Endometrium (tissue), 2 donors: Measurements from ENCODE around the gene C3.
"Not testable (repeated sequence)": the region's sequence is repeated elsewhere in the genome, so short reads cannot be mapped to it uniquely, and the experiment has no call there.

Source experiments
- FAIRE-seq: peaks from 2 replicates; lab custom pipeline; 2012; peaks lifted over from hg19 to GRCh38; lab: Jason Lieb, UNC
- donor health status: control.
- donor health status: control.

Gene C3

GRCh38 chr19:6712692-6713670, 7.5 kb downstream of the C3 start:
- no peak for FAIRE-seq

GRCh38 chr19:6712231-6712630, 8.2 kb downstream of the C3 start:
- FAIRE-seq: no peak

GRCh38 chr19:6711605-6712004, 8.8 kb downstream of the C3 start:
- FAIRE-seq: no peak

GRCh38 chr19:6711078-6711361, 9.4 kb downstream of the C3 start:
- FAIRE-seq: no peak

- FAIRE-seq: no peak
Measured at GRCh38 chr19:6710273-6711077, 10.0 kb downstream of the C3 start.

GRCh38 chr19:6709549-6709948, 10.9 kb downstream of the C3 start:
- no peak for FAIRE-seq

GRCh38 chr19:6708913-6709312, 11.5 kb downstream of the C3 start:
- not testable (repeated sequence) for FAIRE-seq

- no peak for FAIRE-seq
Measured at GRCh38 chr19:6708346-6708745, 12.1 kb downstream of the C3 start.

GRCh38 chr19:6707658-6708018, 12.8 kb downstream of the C3 start:
- FAIRE-seq: no peak

GRCh38 chr19:6707011-6707657, 13.3 kb downstream of the C3 start:
- no peak for FAIRE-seq

GRCh38 chr19:6706633-6706958, 13.9 kb downstream of the C3 start:
- no peak for FAIRE-seq

GRCh38 chr19:6705931-6706632, 14.4 kb downstream of the C3 start:
- FAIRE-seq: no peak

GRCh38 chr19:6700586-6701316, 19.7 kb downstream of the C3 start:
- no peak for FAIRE-seq

- FAIRE-seq: peak; percentile 99
Measured at GRCh38 chr19:6699935-6700334, 20.5 kb downstream of the C3 start.

GRCh38 chr19:6697291-6697690, 23.2 kb downstream of the C3 start:
- FAIRE-seq: no peak

- no peak for FAIRE-seq
Measured at GRCh38 chr19:6696239-6696820, 24.1 kb downstream of the C3 start.

- FAIRE-seq: no peak
Measured at GRCh38 chr19:6694147-6694815, 26.2 kb downstream of the C3 start.

- no peak for FAIRE-seq
Measured at GRCh38 chr19:6693681-6694080, 26.8 kb downstream of the C3 start.

- no peak for FAIRE-seq
Measured at GRCh38 chr19:6693056-6693471, 27.4 kb downstream of the C3 start.

GRCh38 chr19:6692027-6692426, 28.4 kb downstream of the C3 start:
- FAIRE-seq: no peak

- FAIRE-seq: no peak
Measured at GRCh38 chr19:6691342-6691741, 29.1 kb downstream of the C3 start.
